HPDE6-E6E7 (cell line): ENCODE data around the gene NAT9.

Experiments
- DNase-seq: peaks from one replicate; pipeline ENCODE4 v3.0.0; 2011; ENCODE audit warnings: missing footprints; ENCODE audit errors: extremely low spot score

Gene NAT9

GRCh38 chr17:74729368-74729767 is 46.8 kb downstream of the NAT9 start:
- DNase-seq, result no peak

- DNase-seq, result no peak
These were observed 47.5 kb downstream of the NAT9 start for GRCh38 chr17:74728702-74729075.

- no peak for DNase-seq
These were observed 48.0 kb downstream of the NAT9 start for GRCh38 chr17:74728033-74728701.

GRCh38 chr17:74725111-74725510 is 51.0 kb downstream of the NAT9 start:
- DNase-seq, result no peak

- DNase-seq, result no peak
These were observed 52.3 kb downstream of the NAT9 start for GRCh38 chr17:74723891-74724290.

- DNase-seq, result no peak
These were observed 53.4 kb downstream of the NAT9 start for GRCh38 chr17:74722782-74723181.
